GM21529 (cell line): ENCODE data around the gene RAB5B.
"Not testable (repeated sequence)": the region's sequence is repeated elsewhere in the genome, so short reads cannot be mapped to it uniquely, and the experiment has no call there.

Source experiments
- ATAC-seq: cut with Tn5 transposase; IDR thresholded peaks from one replicate; pipeline ENCODE4 v1.9.1; 2021; ENCODE audit not compliant: unreplicated experiment

The RAB5B gene

GRCh38 chr12:56013482-56013881 is 39.6 kb downstream of the RAB5B start:
- no peak for ATAC-seq

- no peak for ATAC-seq
Measured at GRCh38 chr12:56014205-56014604, 40.3 kb downstream of the RAB5B start.

GRCh38 chr12:56017181-56017580 is 43.3 kb downstream of the RAB5B start:
- ATAC-seq, result no peak

GRCh38 chr12:56018356-56018755 is 44.5 kb downstream of the RAB5B start:
- no peak for ATAC-seq

- no peak for ATAC-seq
Measured at GRCh38 chr12:56020423-56021184, 46.7 kb downstream of the RAB5B start, which contains the start of gene IKZF4. IKZF4 (plus strand) TSS chr12:56021043; CDS start chr12:56021494, 451 bp downstream.

GRCh38 chr12:56021889-56022497 is 48.1 kb downstream of the RAB5B start:
- no peak for ATAC-seq

GRCh38 chr12:56028511-56029165 is 54.8 kb downstream of the RAB5B start:
- ATAC-seq, result no peak

- no peak for ATAC-seq
Measured at GRCh38 chr12:56029166-56029519, 55.3 kb downstream of the RAB5B start.

- ATAC-seq, result no peak
Measured at GRCh38 chr12:56029666-56030293, 55.9 kb downstream of the RAB5B start.

GRCh38 chr12:56031987-56032386 is 58.1 kb downstream of the RAB5B start:
- ATAC-seq, result no peak

- ATAC-seq, result no peak
Measured at GRCh38 chr12:56034586-56035332, 60.9 kb downstream of the RAB5B start.

GRCh38 chr12:56037161-56037560 is 63.3 kb downstream of the RAB5B start:
- no peak for ATAC-seq

GRCh38 chr12:56038022-56038655 is 64.3 kb downstream of the RAB5B start:
- no peak for ATAC-seq

- no peak for ATAC-seq
Measured at GRCh38 chr12:56040151-56040550, 66.3 kb downstream of the RAB5B start.

- ATAC-seq, result no peak
Measured at GRCh38 chr12:56040963-56041551, 67.2 kb downstream of the RAB5B start.

- ATAC-seq, result peak; percentile 91
Measured at GRCh38 chr12:56041552-56042429, 67.9 kb downstream of the RAB5B start, which contains the start of gene RPS26. RPS26 (plus strand) TSS chr12:56041918; CDS start chr12:56042167, 249 bp downstream.

- ATAC-seq, result not testable (repeated sequence)
Measured at GRCh38 chr12:56042430-56042813, 68.5 kb downstream of the RAB5B start.

- ATAC-seq, result no peak
Measured at GRCh38 chr12:56042843-56043242, 69.0 kb downstream of the RAB5B start.
